Endothelial cell of umbilical vein (primary cell): Measurements from ENCODE around the gene CAMKMT.

ENCODE experiments used
- EZH2 ChIP-seq: IDR thresholded peaks from 2 replicates; pipeline ENCODE4 v1.6.1; 2012; ENCODE audit warnings: borderline replicate concordance, low read depth, mild to moderate bottlenecking, moderate library complexity, low read length, inconsistent platforms; ENCODE audit not compliant: severe bottlenecking
- POLR2A ChIP-seq: IDR thresholded peaks from 2 replicates; pipeline ENCODE4 v1.6.1; 2012; ENCODE audit warnings: low read depth, mild to moderate bottlenecking, control low read depth, low read length
- POLR2AphosphoS5 ChIP-seq: IDR thresholded peaks from 2 replicates; pipeline ENCODE4 v1.6.1; 2012; ENCODE audit warnings: low read depth, mild to moderate bottlenecking, control low read depth, low read length, moderate library complexity; ENCODE audit not compliant: insufficient read depth
- TF ChIP-seq, protein P1 (sequence below), 2 donors: IDR thresholded peaks; 1 replicate in 1 of 2; 2 replicates in 1 of 2; pipeline ENCODE4 v1.5.1; 2011; ENCODE audit warnings: low read length in 2 of 2, mild to moderate bottlenecking in 2 of 2, moderate library complexity in 2 of 2, control low read depth in 1 of 2, inconsistent platforms in 1 of 2, low read depth in 1 of 2; ENCODE audit not compliant: insufficient read depth in 1 of 2; ENCODE audit errors: extremely low read depth in 1 of 2
- TF ChIP-seq, protein P2 (sequence below): IDR thresholded peaks from 2 replicates; pipeline ENCODE4 v1.6.1; 2011; ENCODE audit not compliant: insufficient read depth, insufficient read length

DNA sequence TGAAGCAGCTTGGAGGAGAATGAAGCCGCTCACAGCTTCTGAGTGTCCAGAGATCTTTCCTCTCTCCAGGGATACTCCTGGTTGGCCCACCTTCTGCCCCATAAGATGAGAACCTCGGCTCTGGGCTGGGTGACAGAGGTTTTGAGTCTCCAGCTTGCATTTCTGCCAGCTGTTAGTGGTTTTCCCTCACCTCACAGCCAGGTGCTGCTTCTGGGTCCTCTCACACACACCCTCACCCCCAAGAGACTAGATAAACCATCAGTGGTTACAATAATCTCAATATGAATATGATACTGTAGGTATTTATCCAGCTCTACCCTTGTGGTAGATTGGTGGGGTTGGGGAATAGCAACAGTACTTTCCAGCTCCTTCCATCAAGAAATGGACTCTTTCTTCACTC is 418.0 kb downstream of the CAMKMT start:
- TF ChIP-seq POLR2AphosphoS5 (no peak), EZH2 (no peak), POLR2A (no peak)
- TF ChIP-seq, protein P1, sequence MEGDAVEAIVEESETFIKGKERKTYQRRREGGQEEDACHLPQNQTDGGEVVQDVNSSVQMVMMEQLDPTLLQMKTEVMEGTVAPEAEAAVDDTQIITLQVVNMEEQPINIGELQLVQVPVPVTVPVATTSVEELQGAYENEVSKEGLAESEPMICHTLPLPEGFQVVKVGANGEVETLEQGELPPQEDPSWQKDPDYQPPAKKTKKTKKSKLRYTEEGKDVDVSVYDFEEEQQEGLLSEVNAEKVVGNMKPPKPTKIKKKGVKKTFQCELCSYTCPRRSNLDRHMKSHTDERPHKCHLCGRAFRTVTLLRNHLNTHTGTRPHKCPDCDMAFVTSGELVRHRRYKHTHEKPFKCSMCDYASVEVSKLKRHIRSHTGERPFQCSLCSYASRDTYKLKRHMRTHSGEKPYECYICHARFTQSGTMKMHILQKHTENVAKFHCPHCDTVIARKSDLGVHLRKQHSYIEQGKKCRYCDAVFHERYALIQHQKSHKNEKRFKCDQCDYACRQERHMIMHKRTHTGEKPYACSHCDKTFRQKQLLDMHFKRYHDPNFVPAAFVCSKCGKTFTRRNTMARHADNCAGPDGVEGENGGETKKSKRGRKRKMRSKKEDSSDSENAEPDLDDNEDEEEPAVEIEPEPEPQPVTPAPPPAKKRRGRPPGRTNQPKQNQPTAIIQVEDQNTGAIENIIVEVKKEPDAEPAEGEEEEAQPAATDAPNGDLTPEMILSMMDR (IDR thresholded peaks at IDR 0.05; ENCODE audit: extremely low read depth in 1 of 2, insufficient read depth in 1 of 2, low read depth in 1 of 2, low read length in 2 of 2), result no peak
- TF ChIP-seq, protein P2, sequence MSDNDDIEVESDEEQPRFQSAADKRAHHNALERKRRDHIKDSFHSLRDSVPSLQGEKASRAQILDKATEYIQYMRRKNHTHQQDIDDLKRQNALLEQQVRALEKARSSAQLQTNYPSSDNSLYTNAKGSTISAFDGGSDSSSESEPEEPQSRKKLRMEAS, result no peak
